GM12878 (cell line): ENCODE measurements around the gene PLCG2. TPM values are rescaled to one million over a fixed set of nuclear protein-coding genes. Genes with fewer than 3 reads are reported as not detected.
A peak's percentile ranks its signal among the peaks of the same experiment; 100 is the strongest.

Experiments
- EZH2 ChIP-seq: IDR thresholded peaks from 2 replicates; pipeline ENCODE4 v1.6.1; 2012; ENCODE audit warnings: low read depth, mild to moderate bottlenecking, control low read depth, inconsistent platforms, low read length, borderline replicate concordance; ENCODE audit not compliant: control insufficient read depth
- STAT1 ChIP-seq: fragments of 450-650 bp; conservative IDR thresholded peaks from 2 replicates; pipeline ENCODE4 v1.6.1; 2014; ENCODE audit warnings: antibody characterized with exemption, mild to moderate bottlenecking
- SUPT20H ChIP-seq: IDR thresholded peaks from 2 replicates; pipeline ENCODE4 v1.6.1; 2011; ENCODE audit warnings: low read depth, mild to moderate bottlenecking, low read length, moderate library complexity, borderline replicate concordance; ENCODE audit not compliant: control insufficient read depth
- TAF1 ChIP-seq: IDR thresholded peaks from 2 replicates; pipeline ENCODE4 v1.6.1; 2011; ENCODE audit warnings: mild to moderate bottlenecking, low read depth, low read length, borderline replicate concordance
- WRNIP1 ChIP-seq: IDR thresholded peaks from 2 replicates; pipeline ENCODE4 v1.6.1; 2011; ENCODE audit warnings: low read depth, low read length, improper control_type of control experiment, borderline replicate concordance
- polyA plus RNA-seq, 11 experiments: library from polyadenylated mRNA; depleted of rRNA in 4 of 11; unstranded in 6 of 11; stranded (reverse) in 5 of 11; fragments of >200 nt; fragmentation: Nextera tagmentation in 4 of 11; fragmentation: Illumina TruSeq in 1 of 11; extraction: Ambion mirVana in 4 of 11; extraction: Trizol in 1 of 11; gene quantifications; 1 replicate in 1 of 11; 2 replicates in 10 of 11; pipeline versions ENCODE4 v1.2.1 to v1.2.3, GENCODE V29; 2011 to 2016; ENCODE audit warnings: inconsistent platforms in 2 of 11, missing spikeins in 2 of 11, low read depth in 1 of 11
- total RNA-seq, 4 experiments: library from RNA; depleted of rRNA in 3 of 4; stranded (reverse); fragments of >200 nt in 3 of 4; fragmentation: Illumina TruSeq in 1 of 4; extraction: Trizol in 1 of 4; gene quantifications; 2 replicates each; pipeline versions ENCODE4 v1.2.1 to v1.2.3, GENCODE V29; 2013 to 2021
- TF ChIP-seq, protein P1 (sequence below): fragments of 450-650 bp; IDR thresholded peaks from 2 replicates; pipeline ENCODE4 v1.6.1; 2017; ENCODE audit warnings: antibody characterized with exemption, mild to moderate bottlenecking, moderate library complexity
- TF ChIP-seq, protein P2 (sequence below): IDR thresholded peaks from 2 replicates; pipeline ENCODE4 v1.6.1; 2011; ENCODE audit warnings: borderline replicate concordance, low read depth, mild to moderate bottlenecking, moderate library complexity, mixed read lengths, low read length; ENCODE audit not compliant: insufficient read depth; ENCODE audit errors: extremely low read length
- TF ChIP-seq, protein P3 (sequence below): IDR thresholded peaks from 2 replicates; pipeline ENCODE4 v1.6.1; 2011; ENCODE audit warnings: borderline replicate concordance, low read depth, mild to moderate bottlenecking, moderate library complexity, low read length; ENCODE audit not compliant: insufficient read depth, poor library complexity, severe bottlenecking
- TF ChIP-seq, protein P4 (sequence below), 3 experiments: IDR thresholded peaks in 2 of 3; conservative IDR thresholded peaks in 1 of 3; 2 replicates each; pipeline ENCODE4 v1.5.1; 2011; ENCODE audit warnings: low read depth in 3 of 3, low read length in 3 of 3, mild to moderate bottlenecking in 3 of 3, control low read depth in 2 of 3, moderate library complexity in 2 of 3, inconsistent platforms in 1 of 3, mixed read lengths in 1 of 3; ENCODE audit not compliant: control insufficient read depth in 2 of 3, insufficient read depth in 1 of 3; ENCODE audit errors: extremely low read depth in 1 of 3
- TF ChIP-seq, protein P5 (sequence below): IDR thresholded peaks from 2 replicates; pipeline ENCODE4 v1.6.1; 2012; ENCODE audit warnings: low read depth, low read length, improper control_type of control experiment
- TF ChIP-seq, protein P6 (sequence below): fragments of 450-650 bp; IDR thresholded peaks from 2 replicates; pipeline ENCODE4 v1.6.1; 2017; ENCODE audit warnings: mild to moderate bottlenecking, moderate library complexity
- TF ChIP-seq, protein P7 (sequence below): IDR thresholded peaks from 2 replicates; pipeline ENCODE4 v1.6.1; 2011; ENCODE audit warnings: low read depth, mild to moderate bottlenecking, low read length, moderate library complexity, borderline replicate concordance; ENCODE audit errors: extremely low read depth

Gene PLCG2
- total and polyA plus RNA-seq, 10 of the 15 experiments (the other 5 are each of a cell fraction or from before 2014, with no cell fraction given), result 47.6 to 256 (median 149) TPM

DNA sequence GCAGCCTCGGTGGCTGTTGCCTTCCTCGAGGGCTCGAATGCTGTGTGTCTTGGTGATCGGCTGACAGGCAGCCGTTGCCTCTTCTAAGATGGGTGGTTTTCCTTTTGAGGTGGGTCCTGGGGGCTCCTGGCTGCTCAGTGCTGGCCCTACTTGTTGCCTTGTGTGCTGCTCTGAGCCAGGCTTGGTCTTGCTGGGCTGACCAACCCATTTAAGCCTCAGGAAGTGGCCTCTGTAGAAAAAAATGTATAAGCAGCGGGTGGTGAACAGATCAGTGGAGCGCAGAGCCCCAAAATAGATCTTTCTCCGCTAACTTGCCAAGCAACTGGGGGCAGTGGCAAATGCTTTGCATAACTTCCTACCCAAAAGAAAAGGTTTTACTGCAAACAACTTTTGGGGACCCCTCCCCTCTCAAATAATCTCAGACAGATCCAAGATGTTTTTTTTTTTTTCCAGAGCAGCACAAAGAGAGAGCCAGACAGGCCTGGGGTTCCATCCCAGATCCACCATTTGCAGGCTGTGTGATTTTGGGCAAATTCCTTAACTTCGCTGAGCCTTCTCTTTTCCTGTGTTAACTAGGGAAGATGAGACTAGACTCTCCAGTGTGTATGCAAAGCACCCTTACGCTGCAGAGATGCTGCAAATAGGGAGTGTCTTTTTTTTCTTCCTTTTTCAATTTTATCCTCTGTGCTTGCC is 42.5 kb downstream of the PLCG2 start (continued):
- TF ChIP-seq, protein P1, sequence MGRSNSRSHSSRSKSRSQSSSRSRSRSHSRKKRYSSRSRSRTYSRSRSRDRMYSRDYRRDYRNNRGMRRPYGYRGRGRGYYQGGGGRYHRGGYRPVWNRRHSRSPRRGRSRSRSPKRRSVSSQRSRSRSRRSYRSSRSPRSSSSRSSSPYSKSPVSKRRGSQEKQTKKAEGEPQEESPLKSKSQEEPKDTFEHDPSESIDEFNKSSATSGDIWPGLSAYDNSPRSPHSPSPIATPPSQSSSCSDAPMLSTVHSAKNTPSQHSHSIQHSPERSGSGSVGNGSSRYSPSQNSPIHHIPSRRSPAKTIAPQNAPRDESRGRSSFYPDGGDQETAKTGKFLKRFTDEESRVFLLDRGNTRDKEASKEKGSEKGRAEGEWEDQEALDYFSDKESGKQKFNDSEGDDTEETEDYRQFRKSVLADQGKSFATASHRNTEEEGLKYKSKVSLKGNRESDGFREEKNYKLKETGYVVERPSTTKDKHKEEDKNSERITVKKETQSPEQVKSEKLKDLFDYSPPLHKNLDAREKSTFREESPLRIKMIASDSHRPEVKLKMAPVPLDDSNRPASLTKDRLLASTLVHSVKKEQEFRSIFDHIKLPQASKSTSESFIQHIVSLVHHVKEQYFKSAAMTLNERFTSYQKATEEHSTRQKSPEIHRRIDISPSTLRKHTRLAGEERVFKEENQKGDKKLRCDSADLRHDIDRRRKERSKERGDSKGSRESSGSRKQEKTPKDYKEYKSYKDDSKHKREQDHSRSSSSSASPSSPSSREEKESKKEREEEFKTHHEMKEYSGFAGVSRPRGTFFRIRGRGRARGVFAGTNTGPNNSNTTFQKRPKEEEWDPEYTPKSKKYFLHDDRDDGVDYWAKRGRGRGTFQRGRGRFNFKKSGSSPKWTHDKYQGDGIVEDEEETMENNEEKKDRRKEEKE, result no peak
- TF ChIP-seq, protein P2, sequence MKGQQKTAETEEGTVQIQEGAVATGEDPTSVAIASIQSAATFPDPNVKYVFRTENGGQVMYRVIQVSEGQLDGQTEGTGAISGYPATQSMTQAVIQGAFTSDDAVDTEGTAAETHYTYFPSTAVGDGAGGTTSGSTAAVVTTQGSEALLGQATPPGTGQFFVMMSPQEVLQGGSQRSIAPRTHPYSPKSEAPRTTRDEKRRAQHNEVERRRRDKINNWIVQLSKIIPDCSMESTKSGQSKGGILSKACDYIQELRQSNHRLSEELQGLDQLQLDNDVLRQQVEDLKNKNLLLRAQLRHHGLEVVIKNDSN, result no peak
- peak; percentile 60; the same call in 1 of the 2 replicates for TF ChIP-seq TAF1
- no peak for TF ChIP-seq STAT1
- TF ChIP-seq EZH2, result no peak
- TF ChIP-seq, protein P3, sequence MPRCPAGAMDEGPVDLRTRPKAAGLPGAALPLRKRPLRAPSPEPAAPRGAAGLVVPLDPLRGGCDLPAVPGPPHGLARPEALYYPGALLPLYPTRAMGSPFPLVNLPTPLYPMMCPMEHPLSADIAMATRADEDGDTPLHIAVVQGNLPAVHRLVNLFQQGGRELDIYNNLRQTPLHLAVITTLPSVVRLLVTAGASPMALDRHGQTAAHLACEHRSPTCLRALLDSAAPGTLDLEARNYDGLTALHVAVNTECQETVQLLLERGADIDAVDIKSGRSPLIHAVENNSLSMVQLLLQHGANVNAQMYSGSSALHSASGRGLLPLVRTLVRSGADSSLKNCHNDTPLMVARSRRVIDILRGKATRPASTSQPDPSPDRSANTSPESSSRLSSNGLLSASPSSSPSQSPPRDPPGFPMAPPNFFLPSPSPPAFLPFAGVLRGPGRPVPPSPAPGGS, result peak; percentile 39
- TF ChIP-seq SUPT20H, result no peak
- TF ChIP-seq WRNIP1, result no peak
- TF ChIP-seq, protein P4, sequence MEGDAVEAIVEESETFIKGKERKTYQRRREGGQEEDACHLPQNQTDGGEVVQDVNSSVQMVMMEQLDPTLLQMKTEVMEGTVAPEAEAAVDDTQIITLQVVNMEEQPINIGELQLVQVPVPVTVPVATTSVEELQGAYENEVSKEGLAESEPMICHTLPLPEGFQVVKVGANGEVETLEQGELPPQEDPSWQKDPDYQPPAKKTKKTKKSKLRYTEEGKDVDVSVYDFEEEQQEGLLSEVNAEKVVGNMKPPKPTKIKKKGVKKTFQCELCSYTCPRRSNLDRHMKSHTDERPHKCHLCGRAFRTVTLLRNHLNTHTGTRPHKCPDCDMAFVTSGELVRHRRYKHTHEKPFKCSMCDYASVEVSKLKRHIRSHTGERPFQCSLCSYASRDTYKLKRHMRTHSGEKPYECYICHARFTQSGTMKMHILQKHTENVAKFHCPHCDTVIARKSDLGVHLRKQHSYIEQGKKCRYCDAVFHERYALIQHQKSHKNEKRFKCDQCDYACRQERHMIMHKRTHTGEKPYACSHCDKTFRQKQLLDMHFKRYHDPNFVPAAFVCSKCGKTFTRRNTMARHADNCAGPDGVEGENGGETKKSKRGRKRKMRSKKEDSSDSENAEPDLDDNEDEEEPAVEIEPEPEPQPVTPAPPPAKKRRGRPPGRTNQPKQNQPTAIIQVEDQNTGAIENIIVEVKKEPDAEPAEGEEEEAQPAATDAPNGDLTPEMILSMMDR (IDR thresholded peaks at IDR 0.05 in 2 of 3, conservative IDR thresholded peaks at IDR 0.05 in 1 of 3; ENCODE audit: control insufficient read depth in 2 of 3, extremely low read depth in 1 of 3, insufficient read depth in 1 of 3, low read depth in 3 of 3, low read length in 3 of 3), result no peak
- TF ChIP-seq, protein P5, sequence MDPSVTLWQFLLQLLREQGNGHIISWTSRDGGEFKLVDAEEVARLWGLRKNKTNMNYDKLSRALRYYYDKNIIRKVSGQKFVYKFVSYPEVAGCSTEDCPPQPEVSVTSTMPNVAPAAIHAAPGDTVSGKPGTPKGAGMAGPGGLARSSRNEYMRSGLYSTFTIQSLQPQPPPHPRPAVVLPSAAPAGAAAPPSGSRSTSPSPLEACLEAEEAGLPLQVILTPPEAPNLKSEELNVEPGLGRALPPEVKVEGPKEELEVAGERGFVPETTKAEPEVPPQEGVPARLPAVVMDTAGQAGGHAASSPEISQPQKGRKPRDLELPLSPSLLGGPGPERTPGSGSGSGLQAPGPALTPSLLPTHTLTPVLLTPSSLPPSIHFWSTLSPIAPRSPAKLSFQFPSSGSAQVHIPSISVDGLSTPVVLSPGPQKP, result peak; percentile 61; the same call in 1 of the 2 replicates
- TF ChIP-seq, protein P6, sequence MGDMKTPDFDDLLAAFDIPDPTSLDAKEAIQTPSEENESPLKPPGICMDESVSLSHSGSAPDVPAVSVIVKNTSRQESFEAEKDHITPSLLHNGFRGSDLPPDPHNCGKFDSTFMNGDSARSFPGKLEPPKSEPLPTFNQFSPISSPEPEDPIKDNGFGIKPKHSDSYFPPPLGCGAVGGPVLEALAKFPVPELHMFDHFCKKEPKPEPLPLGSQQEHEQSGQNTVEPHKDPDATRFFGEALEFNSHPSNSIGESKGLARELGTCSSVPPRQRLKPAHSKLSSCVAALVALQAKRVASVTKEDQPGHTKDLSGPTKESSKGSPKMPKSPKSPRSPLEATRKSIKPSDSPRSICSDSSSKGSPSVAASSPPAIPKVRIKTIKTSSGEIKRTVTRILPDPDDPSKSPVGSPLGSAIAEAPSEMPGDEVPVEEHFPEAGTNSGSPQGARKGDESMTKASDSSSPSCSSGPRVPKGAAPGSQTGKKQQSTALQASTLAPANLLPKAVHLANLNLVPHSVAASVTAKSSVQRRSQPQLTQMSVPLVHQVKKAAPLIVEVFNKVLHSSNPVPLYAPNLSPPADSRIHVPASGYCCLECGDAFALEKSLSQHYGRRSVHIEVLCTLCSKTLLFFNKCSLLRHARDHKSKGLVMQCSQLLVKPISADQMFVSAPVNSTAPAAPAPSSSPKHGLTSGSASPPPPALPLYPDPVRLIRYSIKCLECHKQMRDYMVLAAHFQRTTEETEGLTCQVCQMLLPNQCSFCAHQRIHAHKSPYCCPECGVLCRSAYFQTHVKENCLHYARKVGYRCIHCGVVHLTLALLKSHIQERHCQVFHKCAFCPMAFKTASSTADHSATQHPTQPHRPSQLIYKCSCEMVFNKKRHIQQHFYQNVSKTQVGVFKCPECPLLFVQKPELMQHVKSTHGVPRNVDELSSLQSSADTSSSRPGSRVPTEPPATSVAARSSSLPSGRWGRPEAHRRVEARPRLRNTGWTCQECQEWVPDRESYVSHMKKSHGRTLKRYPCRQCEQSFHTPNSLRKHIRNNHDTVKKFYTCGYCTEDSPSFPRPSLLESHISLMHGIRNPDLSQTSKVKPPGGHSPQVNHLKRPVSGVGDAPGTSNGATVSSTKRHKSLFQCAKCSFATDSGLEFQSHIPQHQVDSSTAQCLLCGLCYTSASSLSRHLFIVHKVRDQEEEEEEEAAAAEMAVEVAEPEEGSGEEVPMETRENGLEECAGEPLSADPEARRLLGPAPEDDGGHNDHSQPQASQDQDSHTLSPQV, result no peak
- TF ChIP-seq, protein P7, sequence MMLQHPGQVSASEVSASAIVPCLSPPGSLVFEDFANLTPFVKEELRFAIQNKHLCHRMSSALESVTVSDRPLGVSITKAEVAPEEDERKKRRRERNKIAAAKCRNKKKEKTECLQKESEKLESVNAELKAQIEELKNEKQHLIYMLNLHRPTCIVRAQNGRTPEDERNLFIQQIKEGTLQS, result no peak
